Gastrocnemius medialis (tissue), 4 donors: ENCODE measurements around the gene ELAVL2.

Source experiments
- POLR2A ChIP-seq, 2 donors: fragments of 450-650 bp; IDR thresholded peaks; one replicate each; pipeline ENCODE4 v1.6.1; 2017; ENCODE audit warnings: antibody characterized with exemption in 2 of 2, mild to moderate bottlenecking in 2 of 2, moderate library complexity in 2 of 2
- TF ChIP-seq, protein P1 (sequence below), 5 experiments: fragments of 450-650 bp in 3 of 5; fragments of 200-600 bp in 2 of 5; sonication (generic) in 2 of 5; IDR thresholded peaks in 4 of 5; conservative IDR thresholded peaks in 1 of 5; 1 replicate in 4 of 5; 2 replicates in 1 of 5; pipeline ENCODE4 v1.5.1; 2016 to 2019; ENCODE audit warnings: antibody characterized with exemption in 5 of 5, mild to moderate bottlenecking in 3 of 5, moderate library complexity in 3 of 5

DNA sequence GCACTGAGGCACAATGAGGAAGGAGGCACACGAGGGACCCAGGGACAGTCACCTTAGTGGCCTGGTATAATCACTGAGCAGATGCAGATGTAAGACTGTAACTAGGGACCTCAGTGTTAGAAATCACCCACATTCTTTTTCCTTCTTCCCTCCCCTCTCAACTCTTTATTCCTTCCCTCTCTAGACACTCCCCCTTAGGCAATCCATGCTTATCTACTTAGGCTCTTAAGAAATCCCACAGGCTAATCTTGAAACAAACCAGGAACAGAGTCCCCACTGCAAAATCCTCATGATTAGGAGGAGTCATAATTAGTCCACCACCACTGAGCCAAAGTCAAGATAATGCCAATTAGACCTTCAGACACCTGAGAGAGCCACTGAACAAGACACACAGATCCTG lies 84.7 kb downstream of the ELAVL2 start:
- no peak for TF ChIP-seq POLR2A (IDR thresholded peaks at IDR 0.05)
- TF ChIP-seq, protein P1, sequence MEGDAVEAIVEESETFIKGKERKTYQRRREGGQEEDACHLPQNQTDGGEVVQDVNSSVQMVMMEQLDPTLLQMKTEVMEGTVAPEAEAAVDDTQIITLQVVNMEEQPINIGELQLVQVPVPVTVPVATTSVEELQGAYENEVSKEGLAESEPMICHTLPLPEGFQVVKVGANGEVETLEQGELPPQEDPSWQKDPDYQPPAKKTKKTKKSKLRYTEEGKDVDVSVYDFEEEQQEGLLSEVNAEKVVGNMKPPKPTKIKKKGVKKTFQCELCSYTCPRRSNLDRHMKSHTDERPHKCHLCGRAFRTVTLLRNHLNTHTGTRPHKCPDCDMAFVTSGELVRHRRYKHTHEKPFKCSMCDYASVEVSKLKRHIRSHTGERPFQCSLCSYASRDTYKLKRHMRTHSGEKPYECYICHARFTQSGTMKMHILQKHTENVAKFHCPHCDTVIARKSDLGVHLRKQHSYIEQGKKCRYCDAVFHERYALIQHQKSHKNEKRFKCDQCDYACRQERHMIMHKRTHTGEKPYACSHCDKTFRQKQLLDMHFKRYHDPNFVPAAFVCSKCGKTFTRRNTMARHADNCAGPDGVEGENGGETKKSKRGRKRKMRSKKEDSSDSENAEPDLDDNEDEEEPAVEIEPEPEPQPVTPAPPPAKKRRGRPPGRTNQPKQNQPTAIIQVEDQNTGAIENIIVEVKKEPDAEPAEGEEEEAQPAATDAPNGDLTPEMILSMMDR (IDR thresholded peaks at IDR 0.05 in 4 of 5, conservative IDR thresholded peaks at IDR 0.05 in 1 of 5) = no peak
